ENCODE results near the gene ZNF646. TPM values are rescaled to one million over a fixed set of nuclear protein-coding genes. Genes with fewer than 3 reads are reported as not detected.

The ZNF646 gene, protein sequence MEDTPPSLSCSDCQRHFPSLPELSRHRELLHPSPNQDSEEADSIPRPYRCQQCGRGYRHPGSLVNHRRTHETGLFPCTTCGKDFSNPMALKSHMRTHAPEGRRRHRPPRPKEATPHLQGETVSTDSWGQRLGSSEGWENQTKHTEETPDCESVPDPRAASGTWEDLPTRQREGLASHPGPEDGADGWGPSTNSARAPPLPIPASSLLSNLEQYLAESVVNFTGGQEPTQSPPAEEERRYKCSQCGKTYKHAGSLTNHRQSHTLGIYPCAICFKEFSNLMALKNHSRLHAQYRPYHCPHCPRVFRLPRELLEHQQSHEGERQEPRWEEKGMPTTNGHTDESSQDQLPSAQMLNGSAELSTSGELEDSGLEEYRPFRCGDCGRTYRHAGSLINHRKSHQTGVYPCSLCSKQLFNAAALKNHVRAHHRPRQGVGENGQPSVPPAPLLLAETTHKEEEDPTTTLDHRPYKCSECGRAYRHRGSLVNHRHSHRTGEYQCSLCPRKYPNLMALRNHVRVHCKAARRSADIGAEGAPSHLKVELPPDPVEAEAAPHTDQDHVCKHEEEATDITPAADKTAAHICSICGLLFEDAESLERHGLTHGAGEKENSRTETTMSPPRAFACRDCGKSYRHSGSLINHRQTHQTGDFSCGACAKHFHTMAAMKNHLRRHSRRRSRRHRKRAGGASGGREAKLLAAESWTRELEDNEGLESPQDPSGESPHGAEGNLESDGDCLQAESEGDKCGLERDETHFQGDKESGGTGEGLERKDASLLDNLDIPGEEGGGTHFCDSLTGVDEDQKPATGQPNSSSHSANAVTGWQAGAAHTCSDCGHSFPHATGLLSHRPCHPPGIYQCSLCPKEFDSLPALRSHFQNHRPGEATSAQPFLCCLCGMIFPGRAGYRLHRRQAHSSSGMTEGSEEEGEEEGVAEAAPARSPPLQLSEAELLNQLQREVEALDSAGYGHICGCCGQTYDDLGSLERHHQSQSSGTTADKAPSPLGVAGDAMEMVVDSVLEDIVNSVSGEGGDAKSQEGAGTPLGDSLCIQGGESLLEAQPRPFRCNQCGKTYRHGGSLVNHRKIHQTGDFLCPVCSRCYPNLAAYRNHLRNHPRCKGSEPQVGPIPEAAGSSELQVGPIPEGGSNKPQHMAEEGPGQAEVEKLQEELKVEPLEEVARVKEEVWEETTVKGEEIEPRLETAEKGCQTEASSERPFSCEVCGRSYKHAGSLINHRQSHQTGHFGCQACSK (N-terminal part only)
- total RNA-seq, result 14.7 TPM

DNA sequence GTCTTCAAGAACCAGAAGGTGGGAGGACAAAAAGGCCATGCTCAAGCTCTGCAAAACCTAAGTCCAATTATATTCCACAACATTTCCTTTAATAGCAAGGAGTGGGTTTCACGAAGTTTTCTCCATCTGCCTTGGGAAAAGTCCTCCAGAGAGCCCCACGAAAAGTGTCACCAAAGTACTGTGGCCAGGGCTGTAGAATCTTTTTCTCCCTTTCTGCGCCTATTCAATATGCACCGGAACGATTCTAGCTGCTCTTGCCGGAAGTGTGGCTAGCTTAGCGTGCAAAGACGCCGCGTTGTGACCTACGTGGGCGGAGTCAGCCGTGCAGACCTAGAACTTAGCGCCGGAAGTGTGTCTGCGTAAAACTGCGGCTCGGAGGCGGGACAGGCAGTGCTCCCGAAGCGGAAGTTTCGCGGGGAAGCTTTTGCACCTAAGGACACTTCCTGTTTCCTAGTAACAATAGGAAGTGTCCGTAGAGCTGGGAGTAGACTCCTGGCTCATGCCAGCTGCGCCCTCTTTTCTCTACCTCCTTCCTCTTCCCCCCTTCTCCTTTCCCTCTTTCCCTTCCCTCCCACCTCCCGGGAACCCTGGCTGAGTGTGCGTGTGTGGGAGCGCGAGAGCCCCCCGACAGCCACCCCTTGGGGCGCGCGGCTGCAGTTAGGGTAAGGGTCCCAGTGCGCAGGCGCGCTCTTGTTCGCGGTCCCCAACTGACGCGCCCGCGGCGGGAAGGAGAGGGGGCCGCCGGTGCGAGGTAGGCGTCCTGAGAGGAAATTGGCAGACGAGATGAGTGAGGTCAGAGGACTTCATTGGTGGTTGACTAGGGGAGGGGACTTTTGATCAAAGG lies at the start of gene ZNF646, which contains the start of gene ZNF668:
Gene ZNF646 (plus strand): TSS at position 453 of the 844 bp plus-strand sequence. CDS start 1,903 bp downstream, outside the sequence.
Gene ZNF668 (minus strand): TSS at position 271 of the 844 bp plus-strand sequence. CDS start 9,781 bp downstream, outside the sequence.
- DNase-seq, result peak; percentile 100

DNA sequence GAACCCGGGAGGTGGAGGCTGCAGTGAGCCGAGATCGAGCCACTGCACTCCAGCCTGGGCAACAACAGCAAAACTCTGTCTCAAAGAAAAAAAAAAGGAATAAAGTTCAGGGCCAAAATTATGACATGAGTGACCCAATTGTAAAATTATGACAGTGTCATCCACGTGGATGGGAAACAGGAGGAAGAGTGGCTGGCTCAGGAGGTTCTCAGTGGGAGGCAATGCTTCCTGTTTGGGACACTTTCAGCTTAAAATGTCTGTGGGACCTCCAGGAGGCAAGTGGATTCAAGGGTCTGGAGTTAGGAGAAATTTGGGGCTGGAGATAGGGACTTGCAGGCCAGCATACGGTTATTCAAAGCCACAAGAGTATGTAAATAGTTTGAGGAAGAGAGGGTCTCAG lies 48.9 kb upstream of the ZNF646 start:
- no peak for DNase-seq

DNA sequence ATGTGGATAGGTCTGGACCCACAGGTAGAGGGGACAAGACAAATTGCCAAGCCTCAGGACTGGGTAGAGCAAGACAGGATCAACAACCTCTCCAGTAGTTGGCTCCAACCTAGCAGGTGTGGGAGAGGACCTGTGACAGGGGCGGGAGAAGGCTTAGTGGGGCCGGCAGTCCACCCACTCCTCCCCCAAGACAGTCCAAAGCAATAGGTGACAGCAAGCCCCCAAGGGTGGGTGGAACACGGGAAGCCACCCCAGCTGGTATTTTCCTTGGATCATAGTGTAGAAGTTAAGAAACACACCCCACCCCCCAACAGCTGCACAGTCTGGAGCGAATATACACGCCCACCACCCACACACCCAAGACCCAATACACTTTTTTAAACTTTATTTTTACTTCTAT lies 45.0 kb upstream of the ZNF646 start:
- DNase-seq, result no peak

DNA sequence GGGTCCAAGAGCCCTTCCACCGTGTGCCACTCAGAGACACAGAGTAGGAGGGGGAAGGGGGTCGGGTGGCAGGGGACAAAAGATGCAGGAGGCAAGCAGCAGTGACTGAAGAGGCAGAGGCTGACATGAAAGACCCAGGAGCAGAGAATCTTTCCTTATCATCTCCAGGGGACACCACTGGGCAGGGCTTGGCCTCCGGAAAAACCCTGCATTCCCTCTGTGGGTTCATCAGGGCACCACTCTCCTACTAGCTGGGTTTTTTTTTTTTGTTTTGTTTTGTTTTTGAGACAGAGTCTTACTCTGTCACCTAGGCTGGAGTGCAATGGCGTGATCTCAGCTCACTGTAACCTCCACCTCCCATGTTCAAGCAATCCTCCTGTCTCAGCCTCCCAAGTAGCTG lies 42.9 kb upstream of the ZNF646 start:
- no peak for DNase-seq

DNA sequence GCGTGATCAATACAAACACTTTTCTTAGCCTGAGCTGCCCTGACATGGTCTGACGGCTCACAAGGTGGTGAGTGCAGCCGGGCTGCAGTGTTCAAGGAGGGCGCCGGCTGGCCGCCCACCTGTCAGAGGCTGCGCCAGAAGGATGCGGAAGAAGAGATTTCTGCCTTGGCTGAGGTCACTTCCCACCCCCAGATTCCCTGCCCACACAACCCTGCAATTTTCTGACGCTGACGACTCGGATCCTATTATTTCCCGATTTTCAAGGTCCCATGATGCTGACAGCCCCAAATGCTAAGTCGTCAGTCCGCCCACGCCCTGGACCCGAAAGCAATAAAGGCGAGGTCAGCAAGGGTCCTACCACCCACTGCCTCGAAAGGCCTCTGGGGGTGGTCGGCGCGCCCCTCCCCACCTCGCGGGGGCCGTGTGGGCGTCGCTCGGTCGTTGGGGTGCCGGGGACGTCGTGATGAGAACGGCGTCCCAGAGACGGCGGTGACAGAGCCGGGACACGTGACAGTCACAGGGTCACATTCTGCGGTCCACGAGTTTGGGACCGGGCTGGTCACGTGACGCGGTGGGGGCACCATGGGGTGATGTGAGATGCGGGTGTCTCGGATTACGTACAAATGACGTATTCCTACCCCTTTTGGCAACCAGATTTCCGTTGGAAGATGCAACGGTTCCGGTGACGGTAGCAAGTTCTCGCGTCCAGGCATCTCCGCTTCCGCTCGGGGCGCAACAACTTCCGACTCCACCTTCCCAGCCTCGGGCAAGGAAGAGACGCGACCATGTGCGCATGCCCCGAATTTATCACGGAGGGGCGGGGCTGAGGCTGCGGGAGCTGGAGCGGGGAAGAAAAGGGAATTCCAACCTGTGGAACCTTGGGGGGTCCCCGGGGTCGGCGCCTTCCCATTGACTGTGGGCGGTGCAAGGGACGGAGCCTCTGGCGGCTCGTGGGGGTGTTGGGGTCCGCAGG lies 41.2 kb upstream of the ZNF646 start, which contains the start of gene STX4:
Gene STX4 (plus strand): TSS at position 823 of the 973 bp plus-strand sequence. CDS start 248 bp downstream, outside the sequence.
- DNase-seq, result peak; percentile 99

DNA sequence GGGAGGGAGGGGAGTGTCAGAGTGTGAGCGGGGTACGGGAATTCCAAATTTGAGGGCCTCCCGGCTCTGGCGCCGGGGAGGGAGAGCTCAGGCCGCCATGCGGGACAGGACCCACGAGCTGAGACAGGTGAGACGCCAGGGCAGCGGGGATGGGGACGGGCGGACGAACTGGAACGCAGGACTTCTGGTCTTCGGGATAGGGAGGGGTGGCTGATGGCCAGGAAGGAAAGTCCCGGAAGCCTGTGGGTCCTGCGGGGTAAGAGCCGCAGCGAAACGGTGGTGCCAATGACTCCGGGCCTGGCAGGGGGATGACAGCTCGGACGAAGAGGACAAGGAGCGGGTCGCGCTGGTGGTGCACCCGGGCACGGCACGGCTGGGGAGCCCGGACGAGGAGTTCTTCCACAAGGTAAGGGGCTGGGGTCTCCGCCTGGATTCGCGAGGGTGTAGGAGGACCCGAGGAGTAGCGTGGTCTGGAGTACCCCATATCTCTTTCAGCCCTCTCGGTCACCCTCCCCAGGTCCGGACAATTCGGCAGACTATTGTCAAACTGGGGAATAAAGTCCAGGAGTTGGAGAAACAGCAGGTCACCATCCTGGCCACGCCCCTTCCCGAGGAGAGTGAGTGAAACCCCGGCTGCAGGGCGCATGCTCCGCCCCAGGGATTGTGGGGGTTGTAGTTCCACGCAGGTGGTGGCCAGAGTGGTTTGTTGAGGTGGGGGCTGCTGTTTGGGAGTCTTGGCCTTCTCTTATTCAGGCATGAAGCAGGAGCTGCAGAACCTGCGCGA lies 40.3 kb upstream of the ZNF646 start:
- DNase-seq, result peak; percentile 96

DNA sequence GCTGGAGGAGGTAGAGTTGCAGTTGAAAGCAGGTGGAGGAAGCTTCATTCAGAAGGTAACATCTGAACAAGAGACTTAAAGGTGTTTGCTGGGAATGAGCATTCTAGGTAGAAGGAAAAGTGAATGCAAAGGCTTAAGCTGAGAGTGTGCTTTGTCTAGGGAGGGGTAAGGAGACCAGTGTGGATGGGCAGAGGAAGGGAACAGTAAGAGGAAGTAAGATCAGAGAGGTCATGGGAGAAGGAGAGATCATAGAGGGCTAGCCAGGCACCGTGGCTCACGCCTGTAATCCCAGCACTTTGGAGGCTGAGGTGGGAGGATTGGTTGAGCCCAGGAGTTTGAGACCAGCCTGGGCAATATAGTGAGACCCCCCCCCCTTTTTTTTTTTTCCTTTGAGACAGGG lies 37.5 kb upstream of the ZNF646 start:
- DNase-seq, result no peak

DNA sequence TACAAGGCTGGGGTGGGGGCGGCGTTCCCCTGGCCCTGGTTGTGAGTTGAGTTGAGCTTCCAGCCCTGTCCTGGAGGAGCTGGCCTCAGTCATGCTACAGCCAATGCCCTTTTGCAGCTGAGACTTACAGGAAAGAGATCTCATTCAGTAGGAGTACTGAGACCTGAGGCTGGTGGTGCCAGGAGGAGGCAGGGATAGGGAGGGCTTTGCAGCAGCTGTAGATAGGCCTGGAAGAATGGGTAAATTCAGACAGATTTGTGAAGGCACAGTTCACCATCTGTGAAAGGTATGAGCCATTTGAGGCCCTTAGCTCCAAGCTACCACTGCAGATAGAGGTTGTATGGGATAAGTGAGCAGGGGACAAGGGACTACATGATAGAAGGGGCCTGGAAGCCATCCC lies 35.2 kb upstream of the ZNF646 start:
- no peak for DNase-seq

DNA sequence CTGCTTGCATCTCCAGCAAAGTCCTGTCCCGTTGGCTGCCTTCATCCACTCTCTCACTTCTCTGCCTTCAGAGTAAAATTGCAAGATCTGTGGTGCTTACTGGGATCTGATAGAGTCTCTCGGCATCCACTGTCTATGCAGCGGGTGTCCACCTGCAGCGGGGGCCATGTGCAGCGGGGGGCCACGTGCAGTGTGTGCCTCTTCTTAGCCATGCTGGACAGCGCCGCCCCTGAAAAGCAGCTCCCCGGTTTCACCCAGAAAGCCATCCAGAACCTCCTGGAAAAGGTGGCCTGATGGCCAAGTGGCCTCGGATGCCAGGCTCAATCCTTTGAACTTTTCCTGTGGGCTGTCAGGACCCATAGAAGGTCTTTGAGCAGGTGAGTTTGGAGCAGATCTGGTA lies 31.4 kb upstream of the ZNF646 start:
- DNase-seq, result no peak

DNA sequence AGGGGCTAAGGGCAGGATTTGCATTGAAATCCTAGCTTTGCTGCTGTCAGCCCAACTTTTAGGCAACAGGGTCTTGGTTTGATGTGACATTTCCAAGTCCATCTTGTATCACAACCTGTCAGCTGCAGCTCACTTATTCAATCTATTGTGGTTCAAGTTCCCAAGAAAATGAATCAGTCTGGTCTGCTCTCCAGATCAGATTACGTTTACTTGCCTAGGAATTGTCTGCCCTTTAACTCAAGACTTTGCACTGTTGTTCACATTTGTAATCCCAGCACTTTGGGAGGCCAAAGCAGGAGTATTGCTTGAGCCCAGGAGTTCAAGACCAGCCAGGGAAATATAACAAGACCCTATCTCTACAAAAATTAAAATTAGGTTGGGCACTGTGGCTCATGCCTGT lies 30.9 kb upstream of the ZNF646 start:
- no peak for DNase-seq

DNA sequence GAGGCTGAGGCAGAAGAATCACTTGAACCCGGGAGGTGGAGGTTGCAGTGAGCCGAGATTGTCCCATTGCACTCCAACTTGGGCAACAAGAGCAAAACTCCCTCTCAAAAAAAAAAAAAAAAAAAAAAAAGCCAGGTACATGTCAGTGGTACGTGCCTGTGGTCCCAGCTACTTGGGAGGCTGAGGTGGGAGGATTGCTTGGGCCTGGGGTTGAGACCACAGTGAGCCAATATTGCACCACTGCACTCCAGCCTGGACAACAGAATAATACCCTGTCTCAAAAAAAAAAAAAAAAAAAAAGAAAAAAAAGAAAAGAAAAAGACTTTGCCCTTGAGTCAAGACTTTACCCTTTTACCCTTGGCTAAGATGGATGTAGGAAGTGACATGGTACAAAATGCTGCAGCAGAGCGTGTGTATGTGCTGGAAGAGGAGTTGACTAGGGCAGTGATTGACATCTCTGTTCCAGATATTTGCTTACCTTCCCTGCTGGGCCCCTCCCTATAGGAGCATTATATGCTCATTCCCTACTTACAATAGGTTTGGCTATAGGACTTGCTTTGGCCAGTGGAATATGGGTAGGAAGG lies 30.2 kb upstream of the ZNF646 start:
- no peak for DNase-seq

DNA sequence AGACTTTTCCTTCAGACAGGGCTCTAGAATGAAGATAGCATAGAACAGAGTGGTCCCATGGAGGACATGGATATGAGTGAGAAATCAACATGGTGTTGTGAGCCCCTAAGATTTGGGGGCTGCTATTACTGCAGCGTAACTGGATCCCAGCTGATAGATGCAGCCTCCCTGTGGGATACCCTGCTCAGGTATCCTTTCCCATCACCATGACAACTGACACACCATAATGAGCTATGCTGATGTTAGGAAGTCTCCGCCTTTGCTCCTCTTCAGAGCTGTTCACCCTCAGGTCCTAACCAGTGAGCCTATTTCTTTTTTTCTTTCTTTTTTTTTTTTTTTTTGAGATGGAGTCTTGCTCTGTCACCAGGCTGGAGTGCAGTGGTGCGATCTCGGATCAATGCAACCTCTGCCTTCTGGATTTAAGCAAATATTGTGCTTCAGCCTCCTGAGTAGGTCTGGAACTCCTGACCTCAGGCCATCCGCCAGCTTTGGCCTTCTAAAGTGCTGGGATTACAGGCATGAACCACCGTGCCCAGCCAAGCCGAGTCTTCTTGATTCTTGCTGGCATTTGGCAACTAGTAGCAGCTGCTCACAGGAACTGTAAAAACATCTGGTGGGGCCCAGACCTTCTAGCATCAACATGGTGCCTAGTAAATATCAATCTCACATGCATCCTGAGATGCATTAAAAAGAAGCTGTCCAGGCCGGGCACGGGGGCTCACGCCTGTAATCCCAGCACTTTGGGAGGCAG lies 23.8 kb upstream of the ZNF646 start:
- DNase-seq, result peak; percentile 69

DNA sequence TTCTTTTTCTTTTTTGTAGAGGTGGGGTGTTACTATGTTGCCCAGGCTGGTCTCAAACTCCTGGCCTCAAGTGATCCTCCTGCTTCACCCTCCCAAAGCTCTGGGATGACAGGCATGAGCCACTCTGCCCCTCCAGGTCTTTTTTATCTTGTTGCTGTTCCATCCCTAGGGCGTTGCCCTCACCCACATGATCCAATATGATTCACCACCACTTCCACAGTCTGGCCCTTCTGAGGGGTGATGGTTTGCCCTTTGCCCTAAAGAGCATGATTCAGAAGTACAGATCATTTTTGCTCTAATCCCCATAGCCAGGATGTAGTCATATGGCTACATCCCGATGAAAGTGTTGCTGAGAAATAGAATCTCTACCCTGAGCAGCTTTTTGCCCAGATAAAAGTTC lies 22.1 kb upstream of the ZNF646 start:
- no peak for DNase-seq

DNA sequence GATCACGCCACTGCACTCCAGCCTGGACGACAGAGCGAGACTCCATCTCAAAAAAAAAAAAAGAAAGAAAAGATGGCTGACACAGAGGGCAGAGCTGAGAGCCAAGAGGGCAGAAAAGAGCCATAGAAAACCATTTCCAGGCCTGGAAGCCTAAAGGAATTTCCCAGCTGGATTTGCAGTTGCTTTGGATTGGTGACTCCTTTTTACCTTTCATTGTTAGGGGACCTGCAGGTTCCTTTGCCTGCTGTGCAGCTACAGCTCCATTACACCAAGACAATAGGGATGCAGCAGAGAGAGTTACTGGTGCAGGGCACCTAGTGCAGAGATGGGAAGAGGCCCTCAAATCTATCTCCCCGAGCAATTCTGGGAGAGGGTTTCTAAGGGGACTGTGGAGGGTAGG lies 18.6 kb upstream of the ZNF646 start:
- DNase-seq, result no peak

DNA sequence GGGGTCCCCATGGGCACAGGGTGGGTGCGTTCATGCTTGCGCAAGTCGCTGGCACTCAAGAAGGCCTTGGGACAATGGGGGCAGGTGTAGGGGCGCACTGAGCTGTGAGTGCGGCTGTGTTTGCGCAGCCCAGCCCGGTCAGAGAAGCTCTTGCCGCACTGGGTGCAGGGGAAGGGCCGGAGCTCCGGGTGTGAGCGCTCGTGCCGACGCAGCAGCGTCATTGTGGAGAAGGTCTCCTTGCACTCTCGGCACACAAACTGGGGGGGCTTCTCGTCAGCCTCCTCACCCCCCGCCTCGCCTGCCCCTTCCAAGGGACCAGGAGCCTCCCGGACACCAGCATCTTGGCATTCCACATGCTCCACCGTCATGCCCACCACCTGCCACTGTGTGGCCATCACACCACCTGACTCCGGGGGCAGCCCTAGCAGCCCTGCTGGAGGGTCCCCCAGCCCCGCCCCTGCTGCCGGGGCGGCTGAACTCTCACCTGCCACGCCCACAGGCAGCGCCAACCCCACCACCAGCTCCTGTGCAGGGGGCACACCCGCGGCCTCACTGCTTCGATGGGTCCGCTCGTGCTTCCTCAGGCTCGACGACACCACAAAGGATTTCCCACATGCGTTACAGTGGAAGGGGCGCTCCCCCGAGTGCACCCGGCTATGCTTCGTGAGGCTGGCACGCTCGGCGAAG lies 13.0 kb upstream of the ZNF646 start:
- DNase-seq, result no peak

DNA sequence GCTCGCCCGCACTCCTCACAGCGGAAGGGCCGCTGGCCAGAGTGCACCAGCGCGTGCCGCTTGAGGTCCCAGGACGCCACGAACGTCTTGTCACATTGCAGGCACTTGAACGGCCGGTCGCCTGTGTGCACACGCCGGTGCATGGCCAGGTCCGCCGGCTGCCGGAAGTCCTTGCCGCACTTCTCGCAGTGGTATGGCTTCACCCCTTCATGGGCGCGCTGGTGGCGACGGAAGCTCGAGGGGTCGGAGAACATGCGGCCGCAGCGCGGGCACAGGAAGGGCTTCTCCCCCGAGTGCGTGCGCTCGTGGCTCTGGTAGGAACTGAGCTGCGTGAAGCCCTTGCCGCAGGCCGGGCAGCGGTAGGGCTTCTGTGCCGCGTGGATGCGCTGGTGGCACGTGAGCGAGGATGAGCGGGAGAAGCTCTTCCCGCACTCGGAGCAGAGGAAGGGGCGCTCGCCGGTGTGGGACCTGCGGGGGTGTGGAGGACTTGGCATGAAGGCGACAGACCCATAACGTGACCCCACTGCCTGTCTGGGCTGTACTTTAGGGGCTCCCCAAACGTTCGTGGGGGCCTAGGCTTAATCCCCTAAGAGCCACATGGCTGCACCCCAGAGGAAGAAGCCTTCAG lies 12.3 kb upstream of the ZNF646 start:
- DNase-seq, result no peak

DNA sequence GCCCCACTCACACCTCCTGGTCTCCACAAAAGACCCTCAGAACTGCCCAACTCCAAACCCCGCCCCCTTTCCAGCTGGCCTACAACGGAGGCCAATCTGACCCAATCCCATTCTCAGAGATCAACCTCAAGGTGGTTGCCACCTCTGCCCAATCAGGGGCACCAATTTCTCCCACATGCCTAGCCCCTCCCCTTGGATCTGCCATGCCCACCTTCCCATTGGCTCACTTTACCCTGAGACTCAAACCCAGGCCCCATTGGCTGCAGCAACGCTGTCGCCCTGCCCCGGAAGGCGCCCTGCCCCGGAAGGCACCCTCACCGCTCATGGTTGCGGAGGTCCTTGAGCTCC lies 10.8 kb upstream of the ZNF646 start:
- DNase-seq, result no peak

Data from tongue (tissue), 2 donors.